GM18498 (cell line): ENCODE data around the gene GYS1.
"Not testable (repeated sequence)": the region's sequence is repeated elsewhere in the genome, so short reads cannot be mapped to it uniquely, and the experiment has no call there.

Experiments used
- ATAC-seq: cut with Tn5 transposase; IDR thresholded peaks from one replicate; pipeline ENCODE4 v1.9.1; 2021; ENCODE audit warnings: mild to moderate bottlenecking, moderate library complexity; ENCODE audit not compliant: unreplicated experiment

Gene GYS1

GRCh38 chr19:48946463-48947257 lies 46.4 kb downstream of the GYS1 start:
- no peak for ATAC-seq

- ATAC-seq, result no peak
Measured at GRCh38 chr19:48945817-48946216, 47.3 kb downstream of the GYS1 start.

- no peak for ATAC-seq
Measured at GRCh38 chr19:48945415-48945814, 47.7 kb downstream of the GYS1 start.

GRCh38 chr19:48943081-48943480 lies 50.0 kb downstream of the GYS1 start:
- no peak for ATAC-seq

- no peak for ATAC-seq
Measured at GRCh38 chr19:48940902-48941301, 52.2 kb downstream of the GYS1 start.

- no peak for ATAC-seq
Measured at GRCh38 chr19:48938256-48938655, 54.9 kb downstream of the GYS1 start.

- ATAC-seq, result no peak
Measured at GRCh38 chr19:48935864-48936263, 57.2 kb downstream of the GYS1 start.

GRCh38 chr19:48934837-48935236 lies 58.3 kb downstream of the GYS1 start:
- ATAC-seq, result no peak

GRCh38 chr19:48933382-48933932 lies 59.7 kb downstream of the GYS1 start, which contains the start of gene DHDH:
Gene DHDH (plus strand): TSS chr19:48933699. CDS start chr19:48933722, 23 bp downstream.
- ATAC-seq, result peak; percentile 53

- no peak for ATAC-seq
Measured at GRCh38 chr19:48928164-48929025, 64.7 kb downstream of the GYS1 start.

- ATAC-seq, result not testable (repeated sequence)
Measured at GRCh38 chr19:48927692-48928091, 65.4 kb downstream of the GYS1 start.

GRCh38 chr19:48926909-48927308 lies 66.2 kb downstream of the GYS1 start:
- no peak for ATAC-seq

GRCh38 chr19:48925890-48926289 lies 67.2 kb downstream of the GYS1 start:
- not testable (repeated sequence) for ATAC-seq

GRCh38 chr19:48925240-48925843 lies 67.8 kb downstream of the GYS1 start:
- ATAC-seq, result no peak

GRCh38 chr19:48922548-48923490 lies 70.3 kb downstream of the GYS1 start:
- ATAC-seq, result no peak

GRCh38 chr19:48921721-48922500 lies 71.2 kb downstream of the GYS1 start:
- no peak for ATAC-seq

GRCh38 chr19:48920949-48921348 lies 72.2 kb downstream of the GYS1 start:
- ATAC-seq, result no peak

- not testable (repeated sequence) for ATAC-seq
Measured at GRCh38 chr19:48919271-48919670, 73.8 kb downstream of the GYS1 start.

GRCh38 chr19:48918801-48919247 lies 74.3 kb downstream of the GYS1 start:
- ATAC-seq, result no peak
